Glutamatergic neuron (in vitro differentiated cells): ENCODE results near the gene DTNB. TPM values are rescaled to one million over a fixed set of nuclear protein-coding genes. Genes with fewer than 3 reads are reported as not detected.

ENCODE experiments used
- DNase-seq: peaks from one replicate; pipeline ENCODE4 v3.0.0; 2022
- H3K27ac Mint-ChIP-seq: one replicate; pipeline ENCODE4 v1.8.0; 2020; ENCODE audit warnings: mild to moderate bottlenecking, mixed read lengths, inconsistent platforms; ENCODE audit not compliant: unreplicated experiment
- H3K27me3 Mint-ChIP-seq: one replicate; pipeline ENCODE4 v1.8.0; 2020; ENCODE audit warnings: mild to moderate bottlenecking, moderate library complexity, mixed read lengths, inconsistent platforms; ENCODE audit not compliant: unreplicated experiment
- H3K36me3 Mint-ChIP-seq: one replicate; pipeline ENCODE4 v1.8.0; 2020; ENCODE audit warnings: mild to moderate bottlenecking, mixed read lengths, inconsistent platforms; ENCODE audit not compliant: unreplicated experiment
- H3K4me1 Mint-ChIP-seq: one replicate; pipeline ENCODE4 v1.8.0; 2020; ENCODE audit warnings: mild to moderate bottlenecking, low read depth, mixed read lengths, inconsistent platforms; ENCODE audit not compliant: unreplicated experiment
- H3K4me3 Mint-ChIP-seq: one replicate; pipeline ENCODE4 v1.8.0; 2020; ENCODE audit warnings: mild to moderate bottlenecking, mixed read lengths, inconsistent platforms; ENCODE audit not compliant: unreplicated experiment
- H3K9me3 Mint-ChIP-seq: one replicate; pipeline ENCODE4 v1.8.0; 2020; ENCODE audit warnings: mild to moderate bottlenecking, moderate library complexity, mixed read lengths, inconsistent platforms; ENCODE audit not compliant: unreplicated experiment
- CTCF ChIP-seq: fragments of 200-600 bp; sonication (generic); IDR thresholded peaks from one replicate; pipeline ENCODE4 v1.5.0; 2021; ENCODE audit not compliant: partially characterized antibody, unreplicated experiment
- total RNA-seq: library from RNA; stranded (reverse); fragmentation: NEBNext Ultra II Directional; extraction: Animal tissue kit (Norgen Biotek cat#: 25700); gene quantifications from one replicate; pipeline ENCODE4 v1.2.1, GENCODE V29; 2021; ENCODE audit not compliant: unreplicated experiment

The DTNB gene
- total RNA-seq, 1 donor from 2014 or later, result 41.7 TPM

DNA sequence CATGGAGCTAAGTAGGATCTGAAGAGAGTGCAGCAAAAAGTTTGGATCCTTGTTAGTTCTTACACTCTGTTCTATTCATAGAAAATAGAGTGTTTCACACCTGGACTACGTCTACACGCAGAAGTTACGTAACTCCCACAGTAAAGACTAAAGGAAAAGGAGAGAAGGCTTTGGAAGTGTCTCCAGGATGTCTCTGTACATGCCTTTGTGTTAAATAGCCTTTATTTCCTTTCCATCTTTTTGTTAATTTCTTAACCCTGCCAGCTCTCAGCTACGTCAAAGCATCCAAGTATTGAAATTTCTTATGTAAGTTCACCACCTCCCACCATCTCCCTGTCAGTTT, 8.4 kb downstream of the DTNB start:
- Mint-ChIP-seq H3K27ac (no peak overlapping the region), H3K4me3 (no peak overlapping the region), H3K36me3 (no peaks in the 10 kb centered on the region), H3K27me3 (peaks cover 2% of the 10 kb centered on the region), H3K9me3 (no peaks in the 10 kb centered on the region), H3K4me1 (peaks cover 1% of the 10 kb centered on the region)
- no peak for DNase-seq
- TF ChIP-seq CTCF, result no peak

DNA sequence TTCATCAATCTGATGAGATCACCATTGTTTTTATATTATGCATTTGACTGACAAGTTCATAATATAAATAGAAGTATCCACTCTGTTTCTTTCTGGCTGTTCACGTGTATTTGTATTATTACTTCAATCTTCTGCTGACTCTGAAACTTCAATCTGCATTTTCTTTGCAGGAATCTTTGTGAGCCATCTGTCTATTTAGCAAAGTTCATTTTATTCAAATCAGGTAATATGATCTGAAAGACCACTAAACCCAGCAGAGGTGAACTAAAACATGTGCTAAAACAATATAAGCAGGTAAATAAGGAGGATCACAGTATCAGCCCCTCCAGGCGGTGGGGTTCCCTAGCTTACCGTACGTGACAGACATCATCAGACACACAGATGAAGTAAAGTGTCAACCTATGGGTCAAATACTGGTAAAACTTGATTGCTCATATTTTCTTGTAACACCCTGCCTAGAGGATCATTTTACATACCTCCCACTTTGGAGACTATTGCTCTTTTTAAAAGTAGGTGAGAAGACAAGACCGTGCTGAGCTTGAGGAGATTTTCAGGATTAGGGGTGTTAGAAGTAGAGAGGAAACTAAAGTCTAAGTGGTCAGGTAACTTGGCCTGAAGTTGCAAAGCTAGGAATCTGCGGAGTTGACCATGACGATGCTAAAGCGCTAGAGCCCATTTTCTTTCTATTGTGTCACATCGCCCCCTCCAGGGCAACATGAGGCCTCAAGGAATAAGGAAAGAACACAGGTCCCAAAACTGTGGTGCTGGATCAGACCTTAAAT, 9.0 kb downstream of the DTNB start:
- peak; percentile 52 for TF ChIP-seq CTCF
- Mint-ChIP-seq H3K4me1 (peaks cover 1% of the 10 kb centered on the region), H3K27me3 (peaks cover 2% of the 10 kb centered on the region), H3K4me3 (no peak overlapping the region), H3K36me3 (no peaks in the 10 kb centered on the region), H3K27ac (no peak overlapping the region), H3K9me3 (no peaks in the 10 kb centered on the region)
- DNase-seq, result peak; percentile 59

GRCh38 chr2:25655316-25655715, 18.1 kb downstream of the DTNB start:
- Mint-ChIP-seq H3K27ac (no peak overlapping the region), H3K4me1 (no peaks in the 10 kb centered on the region), H3K36me3 (peaks cover 2% of the 10 kb centered on the region), H3K27me3 (no peaks in the 10 kb centered on the region), H3K9me3 (no peaks in the 10 kb centered on the region), H3K4me3 (no peak overlapping the region)
- DNase-seq, result no peak
- TF ChIP-seq CTCF, result no peak

GRCh38 chr2:25654801-25655200, 18.6 kb downstream of the DTNB start:
- peaks cover 1% of the 10 kb centered on the region for H3K9me3 Mint-ChIP-seq
- DNase-seq, result no peak
- H3K4me1 Mint-ChIP-seq, result no peaks in the 10 kb centered on the region
- H3K4me3 Mint-ChIP-seq, result no peak overlapping the region
- H3K27ac Mint-ChIP-seq, result no peak overlapping the region
- H3K36me3 Mint-ChIP-seq, result peaks cover 4% of the 10 kb centered on the region
- H3K27me3 Mint-ChIP-seq, result no peaks in the 10 kb centered on the region
- no peak for TF ChIP-seq CTCF

DNA sequence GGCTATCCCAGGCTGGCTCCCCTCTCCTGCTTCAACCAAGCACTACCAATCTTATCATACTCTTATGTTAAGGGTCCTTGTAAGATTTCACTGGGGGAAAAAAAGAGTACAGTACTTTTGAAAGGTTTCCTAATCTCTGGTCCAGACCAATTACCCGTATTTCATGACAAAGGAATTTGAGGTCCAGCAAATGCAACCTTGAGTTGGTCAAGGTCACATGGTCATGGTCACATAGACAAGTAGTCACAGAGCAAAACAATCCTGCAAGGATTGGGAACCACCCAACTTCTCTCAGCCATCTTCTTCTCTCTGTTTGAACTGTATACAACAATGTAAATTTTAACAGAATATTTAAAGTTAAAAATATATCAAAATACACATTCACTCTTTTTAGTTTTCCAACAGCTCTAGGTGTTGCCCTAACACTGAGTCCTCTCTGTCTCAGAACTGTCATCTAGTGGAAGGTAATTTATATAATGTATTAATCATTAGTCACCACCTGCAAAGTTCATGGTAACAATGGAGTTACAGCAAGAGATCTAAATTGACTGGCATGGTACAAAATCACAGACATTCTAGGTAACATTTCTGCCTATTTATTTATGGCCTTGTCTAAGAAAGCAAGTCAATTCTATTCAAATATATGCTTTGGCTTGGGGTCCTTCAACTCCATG, 21.5 kb downstream of the DTNB start:
- Mint-ChIP-seq H3K9me3 (peaks cover 1% of the 10 kb centered on the region), H3K4me1 (no peaks in the 10 kb centered on the region), H3K36me3 (peaks cover 4% of the 10 kb centered on the region), H3K27ac (no peak overlapping the region), H3K27me3 (no peaks in the 10 kb centered on the region), H3K4me3 (no peak overlapping the region)
- DNase-seq, result no peak
- TF ChIP-seq CTCF, result no peak
